ENCODE results near the gene ZKSCAN3.

Gene ZKSCAN3

DNA sequence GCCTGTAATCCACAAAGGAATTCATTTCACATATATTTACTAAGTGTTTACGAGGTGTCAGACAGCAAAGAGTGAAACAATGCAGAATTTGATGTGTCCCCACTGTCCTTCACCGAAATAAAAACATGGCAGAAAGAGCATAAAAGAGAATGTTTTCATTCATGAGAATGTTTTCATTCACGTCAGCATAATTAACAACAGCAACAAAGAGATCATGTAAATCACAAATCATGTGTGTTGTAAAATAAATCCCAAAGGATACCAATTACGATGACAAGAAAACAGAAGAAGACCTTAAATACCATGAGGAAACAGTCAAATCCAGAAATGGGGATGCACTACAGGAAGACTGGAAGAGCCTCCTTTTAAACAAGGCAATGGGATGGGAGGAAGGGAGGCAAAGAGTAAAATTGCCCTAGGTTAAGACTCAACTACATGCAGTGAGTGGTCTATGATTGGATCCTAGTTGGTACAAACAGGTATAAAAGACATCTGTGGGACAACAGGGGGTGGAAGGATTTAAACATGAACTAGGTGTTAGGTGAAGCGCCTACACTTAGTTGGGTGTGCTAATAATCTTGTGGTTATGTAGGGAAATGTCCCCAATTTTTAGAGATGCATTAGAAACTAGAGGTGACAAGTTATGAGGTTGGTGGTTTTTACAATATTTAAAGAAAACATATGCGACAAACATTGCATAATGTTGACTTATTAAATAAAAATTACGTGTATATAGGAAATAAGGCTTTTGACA is 15.3 kb upstream of the ZKSCAN3 start:
- Histone ChIP-seq H3K9me2 (replicated peaks; ENCODE audit: insufficient read depth, low read length) (no peaks in the 10 kb centered on the region), H4K20me1 (ENCODE audit: low read depth, low read length) (no peaks in the 10 kb centered on the region), H3F3A (ENCODE audit: insufficient read depth) (peaks cover 6% of the 10 kb centered on the region; the same call in 1 of the 2 replicates), H3K4me3 (ENCODE audit: insufficient read depth, low read length, poor library complexity, severe bottlenecking) (no peak overlapping the region), H2AFZ (ENCODE audit: low read depth, low read length, severe bottlenecking) (no peak overlapping the region), H3K27me3 (ENCODE audit: low read length) (no peaks in the 10 kb centered on the region), H3K36me3 (ENCODE audit: low read length) (no peaks in the 10 kb centered on the region), H3K4me2 (ENCODE audit: low read depth, low read length, poor library complexity, severe bottlenecking) (no peak overlapping the region), H3K27ac (ENCODE audit: low read depth, low read length) (no peak overlapping the region), H3K9ac (ENCODE audit: low read length) (no peak overlapping the region), H3K79me2 (ENCODE audit: insufficient read depth, low read length) (no peaks in the 10 kb centered on the region), H3K9me3 (ENCODE audit: insufficient read depth, low read length) (no peaks in the 10 kb centered on the region)
- no peak for TF ChIP-seq CTCF (IDR thresholded peaks at IDR 0.05; ENCODE audit: insufficient read depth, low read length, poor library complexity, severe bottlenecking)
- no peak for TF ChIP-seq EZH2phosphoT487 (conservative IDR thresholded peaks at IDR 0.05; ENCODE audit: low read length)

DNA sequence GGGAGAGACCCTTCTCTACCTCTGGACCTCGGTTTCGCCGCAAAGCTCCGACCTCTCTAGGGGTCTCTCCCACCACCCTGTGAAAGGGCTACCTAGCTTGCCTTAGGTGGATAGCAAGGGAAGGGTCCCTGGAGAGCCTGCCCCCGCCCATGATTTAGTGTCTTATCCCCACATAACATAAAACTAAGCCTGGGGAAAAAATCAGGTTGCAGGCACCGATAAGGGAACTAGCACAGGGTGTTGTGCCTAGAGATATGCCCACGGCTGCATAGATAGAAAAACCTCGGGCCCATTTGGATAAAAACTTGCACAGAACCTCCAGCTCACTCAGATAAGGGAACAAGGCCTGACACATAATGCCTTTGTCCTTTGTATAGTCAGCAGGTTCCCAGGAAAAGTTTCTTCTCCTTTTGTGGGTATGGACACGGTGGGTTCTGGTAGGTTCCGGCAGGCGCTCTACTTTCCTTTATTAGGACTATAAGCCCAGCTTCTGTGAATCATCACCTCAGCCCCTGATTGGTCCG is 14.6 kb upstream of the ZKSCAN3 start:
- Histone ChIP-seq H3K4me2 (ENCODE audit: low read depth, low read length, poor library complexity, severe bottlenecking) (peak overlapping the region; percentile 59), H3K4me3 (ENCODE audit: insufficient read depth, low read length, poor library complexity, severe bottlenecking) (no peak overlapping the region), H4K20me1 (ENCODE audit: low read depth, low read length) (no peaks in the 10 kb centered on the region), H2AFZ (ENCODE audit: low read depth, low read length, severe bottlenecking) (peak overlapping the region; percentile 64), H3K36me3 (ENCODE audit: low read length) (no peaks in the 10 kb centered on the region; the same call in 1 of the 2 replicates), H3K27ac (ENCODE audit: low read depth, low read length) (no peak overlapping the region), H3K9me3 (ENCODE audit: insufficient read depth, low read length) (peaks cover 3% of the 10 kb centered on the region; the same call in 1 of the 2 replicates), H3K79me2 (ENCODE audit: insufficient read depth, low read length) (no peaks in the 10 kb centered on the region), H3K9me2 (replicated peaks; ENCODE audit: insufficient read depth, low read length) (no peaks in the 10 kb centered on the region), H3F3A (ENCODE audit: insufficient read depth) (peaks cover 6% of the 10 kb centered on the region; the same call in 1 of the 2 replicates), H3K9ac (ENCODE audit: low read length) (no peak overlapping the region), H3K27me3 (ENCODE audit: low read length) (no peaks in the 10 kb centered on the region)
- no peak for TF ChIP-seq CTCF (IDR thresholded peaks at IDR 0.05; ENCODE audit: insufficient read depth, low read length, poor library complexity, severe bottlenecking)
- no peak for TF ChIP-seq EZH2phosphoT487 (conservative IDR thresholded peaks at IDR 0.05; ENCODE audit: low read length)

GRCh38 chr6:28335564-28336283 is 14.0 kb upstream of the ZKSCAN3 start, which contains the start of gene ZSCAN31:
Gene ZSCAN31, minus strand, starts transcription at chr6:28336148. Its CDS starts 6,465 bp downstream, at chr6:28329683.
- Histone ChIP-seq H3F3A (ENCODE audit: insufficient read depth) (peaks cover 6% of the 10 kb centered on the region; the same call in 1 of the 2 replicates), H3K27ac (ENCODE audit: low read depth, low read length) (no peak within 1 kb of the TSS), H3K9me3 (ENCODE audit: insufficient read depth, low read length) (peaks cover 9% of the 10 kb centered on the region; the same call in 1 of the 2 replicates), H3K4me3 (ENCODE audit: insufficient read depth, low read length, poor library complexity, severe bottlenecking) (peak within 1 kb of the TSS; percentile 35), H3K9me2 (replicated peaks; ENCODE audit: insufficient read depth, low read length) (no peaks in the 10 kb centered on the region), H3K9ac (ENCODE audit: low read length) (peak within 1 kb of the TSS; percentile 10; the same call in 1 of the 2 replicates), H2AFZ (ENCODE audit: low read depth, low read length, severe bottlenecking) (peak within 1 kb of the TSS; percentile 64), H4K20me1 (ENCODE audit: low read depth, low read length) (no peaks in the 10 kb centered on the region), H3K79me2 (ENCODE audit: insufficient read depth, low read length) (no peaks in the 10 kb centered on the region), H3K27me3 (ENCODE audit: low read length) (no peaks in the 10 kb centered on the region), H3K36me3 (ENCODE audit: low read length) (peaks cover 4% of the 10 kb centered on the region), H3K4me2 (ENCODE audit: low read depth, low read length, poor library complexity, severe bottlenecking) (peak within 1 kb of the TSS; percentile 59)
- TF ChIP-seq EZH2phosphoT487 (conservative IDR thresholded peaks at IDR 0.05; ENCODE audit: low read length) (no peak), CTCF (IDR thresholded peaks at IDR 0.05; ENCODE audit: insufficient read depth, low read length, poor library complexity, severe bottlenecking) (no peak)

Measured in SU-DHL-6 (cell line).